HepG2 (cell line): ENCODE data around the gene GPN2. TPM values are rescaled to one million over a fixed set of nuclear protein-coding genes. Genes with fewer than 3 reads are reported as not detected.

ENCODE experiments used
- ATM ChIP-seq: fragments of 450-650 bp; IDR thresholded peaks from 2 replicates; pipeline ENCODE4 v1.7.1; 2017; ENCODE audit warnings: mild to moderate bottlenecking, borderline replicate concordance
- JUNB ChIP-seq: sonication (generic); formaldehyde crosslinking; IDR thresholded peaks from 2 replicates; pipeline ENCODE4 v1.8.0; 2022; ENCODE audit warnings: missing genetic modification reagents, mild to moderate bottlenecking, borderline replicate concordance
- KLF13 ChIP-seq: sonication (generic); formaldehyde crosslinking; IDR thresholded peaks from 2 replicates; pipeline ENCODE4 v1.4.0; 2020; ENCODE audit warnings: mild to moderate bottlenecking, missing genetic modification reagents
- MATR3 ChIP-seq: sonication (generic); formaldehyde crosslinking; IDR thresholded peaks from 2 replicates; pipeline ENCODE4 v1.4.0; 2020; ENCODE audit warnings: missing genetic modification reagents
- MED1 ChIP-seq: sonication (generic); formaldehyde crosslinking; IDR thresholded peaks from 2 replicates; pipeline ENCODE4 v1.4.0; 2020; ENCODE audit warnings: missing genetic modification reagents
- NFATC3 ChIP-seq: sonication (generic); formaldehyde crosslinking; IDR thresholded peaks from 2 replicates; pipeline ENCODE4 v1.5.1; 2020; ENCODE audit warnings: mild to moderate bottlenecking, missing genetic modification reagents
- RFXAP ChIP-seq: sonication (generic); formaldehyde crosslinking; IDR thresholded peaks from 2 replicates; pipeline ENCODE4 v1.4.0; 2020; ENCODE audit warnings: missing genetic modification reagents, borderline replicate concordance
- TFDP2 ChIP-seq: sonication (generic); formaldehyde crosslinking; IDR thresholded peaks from 2 replicates; pipeline ENCODE4 v1.4.0; 2020; ENCODE audit warnings: missing genetic modification reagents
- ZBTB21 ChIP-seq: sonication (generic); formaldehyde crosslinking; IDR thresholded peaks from 2 replicates; pipeline ENCODE4 v1.4.0; 2020; ENCODE audit warnings: missing genetic modification reagents
- ZFP36L2 ChIP-seq: sonication (generic); formaldehyde crosslinking; IDR thresholded peaks from 2 replicates; pipeline ENCODE4 v1.4.0; 2020; ENCODE audit warnings: missing genetic modification reagents
- ZNF160 ChIP-seq: sonication (generic); formaldehyde crosslinking; IDR thresholded peaks from 2 replicates; pipeline ENCODE4 v1.8.0; 2022; ENCODE audit warnings: mild to moderate bottlenecking, inconsistent platforms, missing genetic modification reagents
- ZNF552 ChIP-seq: sonication (generic); formaldehyde crosslinking; IDR thresholded peaks from 2 replicates; pipeline ENCODE4 v1.9.0; 2022; ENCODE audit warnings: missing genetic modification reagents, mild to moderate bottlenecking, borderline replicate concordance
- ZNF577 ChIP-seq: sonication (generic); formaldehyde crosslinking; IDR thresholded peaks from 2 replicates; pipeline ENCODE4 v1.4.0; 2020; ENCODE audit warnings: mild to moderate bottlenecking, low read depth, missing genetic modification reagents, borderline replicate concordance
- ZNF687 ChIP-seq: sonication (generic); formaldehyde crosslinking; IDR thresholded peaks from 2 replicates; pipeline ENCODE4 v1.5.1; 2020; ENCODE audit warnings: mild to moderate bottlenecking, missing genetic modification reagents, moderate library complexity
- polyA plus RNA-seq, 8 experiments: library from polyadenylated mRNA; depleted of rRNA in 3 of 8; stranded (reverse) in 7 of 8; unstranded in 1 of 8; fragments of >200 nt; fragmentation: Illumina TruSeq in 4 of 8; extraction: Trizol in 4 of 8; gene quantifications; 2 replicates each; pipeline versions ENCODE4 v1.2.1 to v1.2.3, GENCODE V29; 2011 to 2016; ENCODE audit warnings: low read depth in 4 of 8, missing spikeins in 1 of 8, mixed read lengths in 1 of 8; ENCODE audit not compliant: insufficient read depth in 1 of 8
- total RNA-seq, 5 experiments: library from RNA; depleted of rRNA; stranded (reverse); fragments of >200 nt; fragmentation: Illumina TruSeq; extraction: Trizol; gene quantifications; 2 replicates each; pipeline ENCODE4 v1.2.3, GENCODE V29; 2016; ENCODE audit warnings: low read depth in 1 of 5
- TF ChIP-seq, protein P1 (sequence below): sonication (generic); formaldehyde crosslinking; IDR thresholded peaks from 2 replicates; pipeline ENCODE4 v1.8.0; 2022; ENCODE audit warnings: missing genetic modification reagents, mild to moderate bottlenecking, borderline replicate concordance
- TF ChIP-seq, protein P2 (sequence below): sonication (generic); formaldehyde crosslinking; IDR thresholded peaks from 2 replicates; pipeline ENCODE4 v1.8.1; 2023; ENCODE audit warnings: mild to moderate bottlenecking, inconsistent platforms, moderate library complexity, missing genetic modification reagents, borderline replicate concordance
- TF ChIP-seq, protein P3 (sequence below): sonication (generic); formaldehyde crosslinking; IDR thresholded peaks from 2 replicates; pipeline ENCODE4 v1.4.0; 2020; ENCODE audit warnings: missing genetic modification reagents, mild to moderate bottlenecking, borderline replicate concordance

GPN2 gene
- total and polyA plus RNA-seq, 2 of the 13 experiments (the other 11 are each of a cell fraction or from before 2014, with no cell fraction given), result 19.3 to 38.9 TPM

DNA sequence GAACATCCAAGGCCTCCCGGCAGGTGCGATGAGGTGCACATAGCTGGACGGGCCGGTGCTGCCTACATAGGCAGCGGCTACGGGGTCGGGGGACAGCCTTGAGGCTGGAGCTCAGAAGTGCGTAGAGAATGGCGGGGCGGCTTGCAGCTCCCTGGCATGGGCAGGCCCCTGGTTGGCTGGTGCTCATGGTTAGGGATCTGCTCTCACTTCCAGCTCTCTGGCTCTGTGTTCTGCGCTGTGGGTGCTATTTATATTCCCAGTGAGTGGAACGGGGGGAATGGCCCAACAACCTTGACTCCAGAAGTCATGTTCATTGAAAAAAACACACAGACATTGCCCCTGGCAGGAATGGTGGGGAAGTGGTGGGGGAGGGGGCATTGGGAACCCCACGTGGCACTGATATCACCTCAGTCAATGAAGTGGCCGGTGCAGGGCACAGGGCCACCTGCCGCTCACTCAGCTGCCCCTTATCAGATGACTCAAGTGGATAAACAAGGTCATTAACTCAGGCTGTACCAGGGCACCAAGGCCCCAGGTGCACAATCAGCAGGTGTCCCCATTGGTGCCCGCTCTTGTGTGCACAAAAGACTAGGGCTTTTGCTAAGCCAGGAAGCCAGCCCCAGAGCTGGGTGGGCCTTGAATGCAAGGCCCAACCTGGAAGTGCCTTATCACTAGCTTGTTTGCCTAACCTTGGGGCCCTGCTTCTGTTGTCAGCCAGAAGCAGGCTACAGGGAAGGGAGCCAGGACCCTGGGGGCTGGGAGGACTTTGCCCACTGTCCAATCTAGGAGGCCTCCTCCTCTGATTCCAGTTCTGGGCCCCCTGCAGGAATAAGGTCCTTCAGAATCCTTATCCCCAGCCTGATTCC, 23.9 kb upstream of the GPN2 start, which contains the start of gene NR0B2 (continued):
- TF ChIP-seq, protein P1, sequence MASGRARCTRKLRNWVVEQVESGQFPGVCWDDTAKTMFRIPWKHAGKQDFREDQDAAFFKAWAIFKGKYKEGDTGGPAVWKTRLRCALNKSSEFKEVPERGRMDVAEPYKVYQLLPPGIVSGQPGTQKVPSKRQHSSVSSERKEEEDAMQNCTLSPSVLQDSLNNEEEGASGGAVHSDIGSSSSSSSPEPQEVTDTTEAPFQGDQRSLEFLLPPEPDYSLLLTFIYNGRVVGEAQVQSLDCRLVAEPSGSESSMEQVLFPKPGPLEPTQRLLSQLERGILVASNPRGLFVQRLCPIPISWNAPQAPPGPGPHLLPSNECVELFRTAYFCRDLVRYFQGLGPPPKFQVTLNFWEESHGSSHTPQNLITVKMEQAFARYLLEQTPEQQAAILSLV (CRISPR knock-in tag), result peak; percentile 54; the same call in 1 of the 2 replicates
- TF ChIP-seq ATM, result no peak
- TF ChIP-seq JUNB (CRISPR knock-in tag), result peak; percentile 97
- TF ChIP-seq ZNF552, result peak; percentile 71; the same call in 1 of the 2 replicates
- TF ChIP-seq, protein P2, sequence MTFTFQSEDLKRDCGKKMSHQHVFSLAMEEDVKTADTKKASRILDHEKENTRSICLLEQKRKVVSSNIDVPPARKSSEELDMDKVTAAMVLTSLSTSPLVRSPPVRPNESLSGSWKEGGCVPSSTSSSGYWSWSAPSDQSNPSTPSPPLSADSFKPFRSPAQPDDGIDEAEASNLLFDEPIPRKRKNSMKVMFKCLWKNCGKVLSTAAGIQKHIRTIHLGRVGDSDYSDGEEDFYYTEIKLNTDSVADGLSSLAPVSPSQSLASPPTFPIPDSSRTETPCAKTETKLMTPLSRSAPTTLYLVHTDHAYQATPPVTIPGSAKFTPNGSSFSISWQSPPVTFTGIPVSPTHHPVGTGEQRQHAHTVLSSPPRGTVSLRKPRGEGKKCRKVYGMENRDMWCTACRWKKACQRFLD, result peak; percentile 41; the same call in 1 of the 2 replicates
- TF ChIP-seq MATR3 (CRISPR knock-in tag), result no peak
- peak; percentile 98 for TF ChIP-seq MED1 (CRISPR knock-in tag)
- TF ChIP-seq ZBTB21 (CRISPR knock-in tag), result no peak
- TF ChIP-seq ZFP36L2 (CRISPR knock-in tag), result 0 out of 2 replicates have a peak, but pooled peaks have one; percentile 48
- no peak for TF ChIP-seq KLF13 (CRISPR knock-in tag)
- TF ChIP-seq, protein P3, sequence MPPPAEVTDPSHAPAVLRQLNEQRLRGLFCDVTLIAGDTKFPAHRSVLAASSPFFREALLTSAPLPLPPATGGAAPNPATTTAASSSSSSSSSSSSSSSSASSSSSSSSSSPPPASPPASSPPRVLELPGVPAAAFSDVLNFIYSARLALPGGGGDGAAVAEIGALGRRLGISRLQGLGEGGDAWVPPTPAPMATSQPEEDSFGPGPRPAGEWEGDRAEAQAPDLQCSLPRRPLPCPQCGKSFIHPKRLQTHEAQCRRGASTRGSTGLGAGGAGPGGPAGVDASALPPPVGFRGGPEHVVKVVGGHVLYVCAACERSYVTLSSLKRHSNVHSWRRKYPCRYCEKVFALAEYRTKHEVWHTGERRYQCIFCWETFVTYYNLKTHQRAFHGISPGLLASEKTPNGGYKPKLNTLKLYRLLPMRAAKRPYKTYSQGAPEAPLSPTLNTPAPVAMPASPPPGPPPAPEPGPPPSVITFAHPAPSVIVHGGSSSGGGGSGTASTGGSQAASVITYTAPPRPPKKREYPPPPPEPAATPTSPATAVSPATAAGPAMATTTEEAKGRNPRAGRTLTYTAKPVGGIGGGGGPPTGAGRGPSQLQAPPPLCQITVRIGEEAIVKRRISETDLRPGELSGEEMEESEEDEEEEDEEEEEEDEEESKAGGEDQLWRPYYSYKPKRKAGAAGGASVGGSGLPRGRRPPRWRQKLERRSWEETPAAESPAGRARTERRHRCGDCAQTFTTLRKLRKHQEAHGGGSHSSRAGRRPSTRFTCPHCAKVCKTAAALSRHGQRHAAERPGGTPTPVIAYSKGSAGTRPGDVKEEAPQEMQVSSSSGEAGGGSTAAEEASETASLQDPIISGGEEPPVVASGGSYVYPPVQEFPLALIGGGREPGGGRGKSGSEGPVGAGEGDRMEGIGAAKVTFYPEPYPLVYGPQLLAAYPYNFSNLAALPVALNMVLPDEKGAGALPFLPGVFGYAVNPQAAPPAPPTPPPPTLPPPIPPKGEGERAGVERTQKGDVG, result peak; percentile 94; the same call in 1 of the 2 replicates
- TF ChIP-seq NFATC3, result 0 out of 2 replicates have a peak, but pooled peaks have one; percentile 18
- TF ChIP-seq ZNF687 (CRISPR knock-in tag), result peak; percentile 97
- no peak; the same call in 1 of the 2 replicates for TF ChIP-seq TFDP2 (CRISPR knock-in tag)
- TF ChIP-seq ZNF160 (CRISPR knock-in tag), result peak; percentile 92
- TF ChIP-seq ZNF577, result 0 out of 2 replicates have a peak, but pooled peaks have one; percentile 73
- peak; percentile 98 for TF ChIP-seq RFXAP (CRISPR knock-in tag)
